ENCODE data around the gene TIMP2. TPM values are rescaled to one million over a fixed set of nuclear protein-coding genes. Genes with fewer than 3 reads are reported as not detected.

TIMP2 gene
- total and polyA plus RNA-seq, 2 of the 13 experiments (the other 11 are each of a cell fraction or from before 2014, with no cell fraction given) = 3.8 to 8.5 TPM

DNA sequence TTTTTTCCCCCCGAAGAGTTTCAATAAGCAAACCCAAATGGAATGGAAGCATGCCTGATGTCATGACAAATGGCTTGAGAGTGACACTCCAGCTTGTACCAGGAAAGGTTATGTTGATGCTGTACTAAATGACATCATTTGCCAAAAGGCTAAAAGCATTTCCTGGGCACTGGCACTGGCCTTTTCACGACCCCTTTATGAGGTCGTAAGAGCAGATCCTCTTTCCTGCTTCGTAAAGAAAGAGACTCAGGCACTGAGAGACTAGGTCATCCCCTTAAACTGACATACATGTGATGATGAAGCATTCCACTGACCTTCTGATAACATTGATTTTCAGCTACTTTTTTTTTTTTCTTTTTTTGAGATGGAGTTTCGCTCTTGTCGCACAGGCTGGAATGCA is 52.7 kb downstream of the TIMP2 start:
- Histone ChIP-seq H3K79me2 (ENCODE audit: insufficient read depth, low read length) (no peaks in the 10 kb centered on the region), H3K27ac (ENCODE audit: extremely low read length, insufficient read depth, low read length) (no peak overlapping the region), H3K36me3 (replicated peaks in 1 of 2; ENCODE audit: control insufficient read depth in 1 of 2, insufficient read depth in 2 of 2, low read length in 2 of 2) (peaks cover 5 to 23% of the 10 kb centered on the region in 2 experiments; a peak in 2 of 5 replicates), H2AFZ (ENCODE audit: low read length) (no peak overlapping the region), H4K20me1 (ENCODE audit: insufficient read depth, low read length) (no peaks in the 10 kb centered on the region), H3K9me3 (ENCODE audit: low read length) (no peaks in the 10 kb centered on the region), H3K27me3 (ENCODE audit: control insufficient read depth in 1 of 2, insufficient read depth in 2 of 2, low read length in 2 of 2) (no peaks in the 10 kb centered on the region), H3K4me2 (ENCODE audit: low read depth, low read length) (no peak overlapping the region), H3K4me3 (replicated peaks in 1 of 3; ENCODE audit: insufficient read depth in 1 of 3, low read depth in 2 of 3, low read length in 3 of 3) (no peak overlapping the region), H3K9ac (ENCODE audit: insufficient read depth, low read depth, low read length) (no peak overlapping the region), H3K4me1 (ENCODE audit: insufficient read depth, low read length) (no peaks in the 10 kb centered on the region)
- DNase-seq (ENCODE audit: low spot score) (no peak), FAIRE-seq (peak; percentile 4), ATAC-seq (no peak)
- intact Hi-C loops (cut with micrococcal nuclease; ENCODE audit: unreplicated experiment) (no loop called here), in situ Hi-C loops (cut with HindIII; ENCODE audit: extremely low pct_ligation_motif_present, low pct_unique_long_range_greater_than_20kb) (no loop called here)
- BruUV-seq (replicated peaks) = no TSS peak
- TF ChIP-seq, protein P1, sequence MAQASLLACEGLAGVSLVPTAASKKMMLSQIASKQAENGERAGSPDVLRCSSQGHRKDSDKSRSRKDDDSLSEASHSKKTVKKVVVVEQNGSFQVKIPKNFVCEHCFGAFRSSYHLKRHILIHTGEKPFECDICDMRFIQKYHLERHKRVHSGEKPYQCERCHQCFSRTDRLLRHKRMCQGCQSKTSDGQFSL (CRISPR knock-in tag; IDR thresholded peaks at IDR 0.05) = no peak
- 0 out of 2 replicates have a peak, but pooled peaks have one; percentile 20 for TF ChIP-seq CREB1 (IDR thresholded peaks at IDR 0.05)
- TF ChIP-seq CREB1 (CRISPR knock-in tag; IDR thresholded peaks at IDR 0.05) = no peak
- TF ChIP-seq ZNF331 (CRISPR knock-in tag; IDR thresholded peaks at IDR 0.05) = no peak
- peak; percentile 62; the same call in 1 of the 2 replicates for TF ChIP-seq ATF7 (IDR thresholded peaks at IDR 0.05)
- TF ChIP-seq ATF7 (CRISPR knock-in tag; IDR thresholded peaks at IDR 0.05) = no peak
- 90% methylated on average over 6 of the region's 6 CpGs for WGBS (ENCODE audit: low lambda C conversion rate)
- CTCF ChIA-PET (ENCODE audit: low intra/inter-chr PET ratio, low total read pairs) = no interaction called here
- POLR2A ChIA-PET = no interaction called here

DNA sequence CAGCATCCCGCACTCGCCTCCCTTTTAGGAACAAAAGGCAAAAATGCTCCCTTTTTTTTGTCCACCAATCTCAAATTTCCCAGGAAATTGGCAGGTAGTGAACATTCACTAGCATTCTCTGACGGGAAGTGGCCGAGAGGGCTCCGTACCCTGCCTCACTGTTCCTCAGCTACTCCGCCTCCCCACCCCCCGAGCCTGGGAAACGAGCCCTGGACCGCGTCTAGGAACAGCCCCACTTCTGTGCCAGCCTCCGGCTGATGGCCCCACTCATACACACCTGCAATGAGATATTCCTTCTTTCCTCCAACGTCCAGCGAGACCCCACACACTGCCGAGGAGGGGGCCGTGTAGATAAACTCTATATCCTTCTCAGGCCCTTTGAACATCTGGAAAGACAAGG is 54.6 kb downstream of the TIMP2 start:
- H3K9me3 ChIP-seq (ENCODE audit: low read length) = no peaks in the 10 kb centered on the region
- peaks cover 7 to 23% of the 10 kb centered on the region in 2 experiments; a peak in 2 of 5 replicates for H3K36me3 ChIP-seq (replicated peaks in 1 of 2; ENCODE audit: control insufficient read depth in 1 of 2, insufficient read depth in 2 of 2, low read length in 2 of 2)
- no peaks in the 10 kb centered on the region for H3K79me2 ChIP-seq (ENCODE audit: insufficient read depth, low read length)
- ChIA-PET POLR2A (no interaction called here), CTCF (ENCODE audit: low intra/inter-chr PET ratio, low total read pairs) (no interaction called here)
- H3K27ac ChIP-seq (ENCODE audit: extremely low read length, insufficient read depth, low read length) = no peak overlapping the region
- TF ChIP-seq HNRNPK (IDR thresholded peaks at IDR 0.05; ENCODE audit: low read depth, low read length, poor library complexity, severe bottlenecking) (no peak), MED1 (CRISPR knock-in tag; IDR thresholded peaks at IDR 0.05) (no peak), ZNF660 (CRISPR knock-in tag; IDR thresholded peaks at IDR 0.05; ENCODE audit: borderline replicate concordance, low read depth) (no peak), RNF219 (CRISPR knock-in tag; IDR thresholded peaks at IDR 0.05) (no peak), ZFP36L2 (CRISPR knock-in tag; IDR thresholded peaks at IDR 0.05) (no peak), ZNF75D (CRISPR knock-in tag; IDR thresholded peaks at IDR 0.05; ENCODE audit: borderline replicate concordance) (no peak), SRSF1 (optimal IDR thresholded peaks at IDR 0.05; ENCODE audit: low read depth, low read length) (no peak), ARHGAP35 (CRISPR knock-in tag; IDR thresholded peaks at IDR 0.05; ENCODE audit: borderline replicate concordance) (no peak)
- no peaks in the 10 kb centered on the region for H3K27me3 ChIP-seq (ENCODE audit: control insufficient read depth in 1 of 2, insufficient read depth in 2 of 2, low read length in 2 of 2)
- ATAC-seq (no peak), FAIRE-seq (no peak), DNase-seq (ENCODE audit: low spot score) (no peak)
- no peaks in the 10 kb centered on the region for H4K20me1 ChIP-seq (ENCODE audit: insufficient read depth, low read length)
- H3K4me2 ChIP-seq (ENCODE audit: low read depth, low read length) = no peak overlapping the region
- no peak overlapping the region for H3K4me3 ChIP-seq (replicated peaks in 1 of 3; ENCODE audit: insufficient read depth in 1 of 3, low read depth in 2 of 3, low read length in 3 of 3)
- H3K9ac ChIP-seq (ENCODE audit: insufficient read depth, low read depth, low read length) = no peak overlapping the region
- 90% methylated on average over 15 of the region's 15 CpGs for WGBS (ENCODE audit: low lambda C conversion rate)
- in situ Hi-C loops (cut with HindIII; ENCODE audit: extremely low pct_ligation_motif_present, low pct_unique_long_range_greater_than_20kb) (no loop called here), intact Hi-C loops (cut with micrococcal nuclease; ENCODE audit: unreplicated experiment) (no loop called here)
- peaks cover 4% of the 10 kb centered on the region for H3K4me1 ChIP-seq (ENCODE audit: insufficient read depth, low read length)
- BruUV-seq (replicated peaks) = no TSS peak
- no peak overlapping the region for H2AFZ ChIP-seq (ENCODE audit: low read length)
